GM19397 (cell line): ENCODE measurements around the gene DNM3.

Experiments
- ATAC-seq: cut with Tn5 transposase; IDR thresholded peaks from one replicate; pipeline ENCODE4 v1.9.1; 2021; ENCODE audit warnings: mild to moderate bottlenecking, moderate library complexity; ENCODE audit not compliant: unreplicated experiment

The DNM3 gene

DNA sequence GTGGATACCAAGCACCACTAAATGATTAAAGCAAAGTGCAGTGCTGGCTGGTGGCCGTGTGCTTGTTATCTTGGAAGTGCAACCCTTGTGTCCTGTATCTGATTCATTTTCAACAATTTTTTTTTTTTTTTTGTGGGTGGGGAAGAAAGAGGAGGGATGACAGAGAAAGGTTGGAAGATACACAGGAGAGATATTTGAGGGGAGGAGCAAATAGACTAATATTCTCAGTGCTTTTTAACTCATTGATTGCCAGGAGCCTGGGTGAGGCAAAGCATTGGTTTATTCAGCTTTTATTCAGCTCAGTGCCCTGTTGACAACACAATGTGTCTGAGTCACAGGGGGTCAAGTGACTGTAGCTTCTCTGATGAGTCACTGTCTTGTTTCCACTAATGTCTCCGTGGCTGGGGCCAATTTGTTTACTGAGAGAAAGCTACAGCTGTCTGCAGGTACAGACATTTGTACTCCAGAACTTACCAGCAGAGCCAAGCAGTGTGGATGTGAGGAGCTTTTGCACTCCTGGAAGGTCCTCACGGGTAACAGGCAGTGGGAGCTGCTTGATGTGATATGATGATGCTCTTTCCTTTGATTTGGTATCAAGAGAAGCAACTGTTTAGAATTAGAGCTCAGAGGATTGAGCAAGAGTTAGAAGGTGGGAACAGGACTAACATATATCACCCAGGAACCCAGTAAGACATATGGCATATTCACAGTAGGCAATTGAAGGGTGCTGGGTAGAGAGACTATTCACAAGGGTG, 23.6 kb upstream of the DNM3 start:
- ATAC-seq: no peak

DNA sequence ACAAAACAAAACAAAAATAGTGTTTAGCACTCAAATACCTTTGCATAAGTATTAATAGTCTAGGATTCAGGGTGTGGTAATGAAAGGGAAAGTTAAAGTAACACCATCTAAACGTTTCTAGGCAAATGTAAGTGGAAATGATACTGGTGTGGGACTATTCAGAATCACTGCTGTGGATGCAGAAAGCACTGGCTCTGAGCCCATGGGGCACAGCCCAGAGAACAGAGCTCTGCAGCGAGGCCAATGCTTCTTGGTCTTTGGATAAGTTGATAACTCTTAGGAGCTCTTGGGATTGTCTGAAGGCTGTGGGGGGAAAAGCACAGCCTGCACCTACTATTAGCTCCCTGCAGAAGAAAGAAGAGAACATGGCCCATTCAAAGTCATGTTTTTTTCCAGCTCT, 21.4 kb upstream of the DNM3 start:
- ATAC-seq: no peak

DNA sequence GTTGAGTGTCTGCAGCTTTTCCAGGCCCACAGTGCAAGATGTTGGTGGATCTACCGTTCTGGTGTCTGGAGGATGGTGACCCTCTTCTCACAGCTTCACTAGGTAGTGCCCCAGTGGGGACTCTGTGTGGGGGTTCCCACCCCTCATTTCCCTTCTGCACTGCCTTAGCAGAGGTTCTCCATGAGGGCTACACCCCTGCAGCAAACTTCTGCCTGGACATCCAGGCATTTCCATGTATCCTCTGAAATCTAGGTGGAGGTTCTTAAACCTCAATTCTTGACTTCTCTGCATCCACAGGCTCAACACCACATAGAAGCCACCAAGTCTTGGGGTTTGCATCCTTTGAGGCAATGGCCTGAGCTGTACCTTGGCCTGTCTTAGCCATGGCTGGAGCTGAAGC, 14.3 kb upstream of the DNM3 start:
- no peak for ATAC-seq

DNA sequence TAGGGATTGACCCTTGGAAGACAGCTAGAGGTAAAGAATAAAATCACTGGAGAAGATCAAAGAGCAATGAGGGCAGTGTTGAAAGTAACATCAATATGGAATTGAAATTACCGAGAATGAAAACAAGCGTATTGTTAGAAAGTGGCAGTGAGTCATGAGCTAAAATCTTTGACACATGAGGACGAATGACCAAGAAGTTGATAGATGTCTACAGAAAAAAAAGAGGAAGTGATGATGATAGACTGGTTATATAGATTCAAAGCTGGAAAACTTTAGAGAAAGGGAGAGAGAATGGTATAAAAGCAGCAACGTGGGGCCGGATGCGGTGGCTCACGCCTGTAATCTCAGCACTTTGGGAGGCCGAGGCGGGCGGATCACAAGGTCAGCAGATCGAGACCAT, 12.5 kb upstream of the DNM3 start:
- ATAC-seq: no peak

DNA sequence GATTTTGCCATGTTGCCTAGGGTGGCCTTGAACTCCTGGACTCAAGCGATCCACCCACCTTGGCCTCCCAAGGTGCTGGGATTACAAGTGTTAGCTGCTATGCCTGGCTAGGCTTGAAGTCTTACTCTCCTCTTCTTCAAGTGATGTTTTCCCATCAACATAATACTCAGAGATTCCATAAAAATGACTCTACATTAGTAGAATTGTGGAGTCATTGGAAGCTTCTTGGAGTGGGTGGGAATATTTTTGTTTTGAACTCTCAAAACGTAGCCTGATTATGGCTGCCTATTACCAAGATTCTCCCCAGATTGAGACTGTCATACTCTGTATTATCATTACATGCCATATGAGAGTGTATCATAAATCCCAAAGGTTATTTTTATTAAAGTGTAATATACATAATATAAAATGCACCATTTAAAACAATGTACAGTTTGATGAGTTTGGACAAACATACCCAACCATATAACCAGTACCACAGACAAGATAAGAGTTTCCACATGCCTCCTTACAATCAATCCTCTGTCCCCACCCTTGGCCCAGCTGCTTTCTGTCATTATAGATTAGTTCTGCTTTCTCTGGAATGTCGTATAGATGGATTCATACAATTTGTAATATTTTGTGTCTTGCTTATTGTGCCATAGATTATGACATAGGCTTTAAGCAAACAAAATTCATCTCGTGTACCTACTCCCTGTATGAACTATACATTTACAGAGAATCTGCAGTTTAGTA, 8.0 kb upstream of the DNM3 start:
- ATAC-seq: no peak

DNA sequence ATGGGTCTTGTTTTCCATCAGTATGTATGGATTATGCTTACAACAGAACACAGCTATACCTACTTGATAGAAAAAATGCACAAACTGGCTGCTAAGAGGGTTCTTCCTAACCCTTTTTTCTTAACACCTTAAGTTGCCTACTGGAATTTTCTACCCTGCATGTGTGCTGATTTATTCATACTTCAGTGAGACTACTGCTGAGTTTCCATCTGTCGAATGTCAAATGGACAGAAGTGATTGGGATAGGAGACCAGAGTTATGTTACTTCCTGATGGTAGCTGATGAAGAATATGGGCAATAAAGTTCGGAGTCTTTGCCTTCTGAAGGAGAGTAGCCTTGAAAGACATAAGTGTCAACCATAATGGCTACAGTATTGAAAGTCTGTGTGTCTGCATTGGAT, 6.5 kb upstream of the DNM3 start:
- no peak for ATAC-seq

DNA sequence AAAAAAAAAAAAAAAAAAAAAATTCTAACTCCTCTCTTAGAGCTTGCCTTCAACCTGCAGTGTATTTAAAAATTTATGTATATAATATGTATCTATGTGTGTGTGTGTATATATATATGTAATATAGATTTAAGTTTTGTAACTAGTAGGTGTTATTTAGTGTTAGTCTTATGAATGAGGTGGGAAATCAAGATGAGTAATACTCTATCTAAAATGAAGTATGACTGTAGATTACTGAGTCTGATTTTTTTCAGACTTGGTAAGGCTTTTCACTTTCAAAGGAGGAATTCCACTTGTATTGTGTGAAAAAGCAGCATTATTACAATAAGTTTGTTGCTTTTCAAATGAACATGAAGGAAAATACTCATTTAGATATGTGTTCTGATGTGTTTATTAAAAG, 5.4 kb upstream of the DNM3 start:
- ATAC-seq: no peak

DNA sequence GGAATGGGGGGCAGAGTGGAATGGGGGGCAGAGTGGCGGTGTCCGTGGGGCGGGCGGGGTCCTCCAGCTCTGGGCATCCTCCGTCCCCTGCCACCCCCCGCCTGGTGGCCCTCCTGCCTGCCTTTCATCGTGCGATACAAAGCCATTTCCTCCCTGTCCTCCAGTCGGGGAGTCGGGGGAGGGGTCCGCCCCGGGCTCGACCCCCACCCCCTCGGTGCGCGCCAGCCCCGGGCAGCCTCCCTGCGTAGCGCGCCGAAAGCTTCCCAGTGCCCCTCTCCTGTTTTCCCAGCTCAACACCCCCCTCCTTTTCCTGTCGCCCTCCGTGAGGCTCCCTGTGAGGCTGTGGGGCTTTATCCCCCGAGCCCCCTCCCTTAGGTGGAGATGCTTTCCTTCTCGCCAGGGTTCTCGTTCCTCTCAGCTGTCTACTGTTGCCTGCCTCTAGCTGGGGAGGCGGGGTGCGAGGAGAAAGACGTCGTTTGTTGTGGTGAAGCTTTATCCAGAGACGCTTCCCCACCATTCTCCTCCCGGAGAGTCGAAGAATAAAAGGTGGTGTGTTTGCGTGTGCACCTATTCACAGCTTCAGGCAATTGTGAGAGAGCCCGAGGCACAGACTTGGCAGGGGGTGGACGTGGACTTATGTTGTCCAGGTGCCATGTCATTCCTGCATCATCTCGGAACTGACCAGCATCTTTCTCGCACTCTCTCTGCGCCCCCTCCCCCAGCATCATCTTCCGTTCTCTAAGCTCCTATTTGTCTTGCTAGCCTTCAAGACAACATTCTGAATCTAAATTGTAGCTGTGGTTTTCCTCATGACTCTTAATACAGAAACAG, 848 bp downstream of the DNM3 start:
- no peak for ATAC-seq

DNA sequence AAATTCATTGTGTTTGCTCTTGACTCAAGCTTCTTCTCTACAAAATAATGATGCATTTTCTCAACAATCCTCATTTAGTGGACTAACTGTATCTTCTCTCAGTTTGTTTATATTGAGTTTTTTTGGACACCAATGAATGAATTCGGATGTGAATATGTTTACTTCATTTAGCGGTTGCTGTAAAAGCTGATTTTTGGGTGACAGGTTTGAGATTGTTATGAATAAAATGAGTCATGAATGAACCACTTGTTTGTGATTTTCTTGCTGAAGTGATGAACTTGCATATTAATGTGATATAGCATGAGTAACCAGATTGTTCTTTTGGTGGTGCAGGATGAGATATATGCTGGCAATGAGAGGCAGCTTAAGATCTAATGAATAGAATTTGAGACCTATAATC, 3.1 kb downstream of the DNM3 start:
- ATAC-seq: no peak

DNA sequence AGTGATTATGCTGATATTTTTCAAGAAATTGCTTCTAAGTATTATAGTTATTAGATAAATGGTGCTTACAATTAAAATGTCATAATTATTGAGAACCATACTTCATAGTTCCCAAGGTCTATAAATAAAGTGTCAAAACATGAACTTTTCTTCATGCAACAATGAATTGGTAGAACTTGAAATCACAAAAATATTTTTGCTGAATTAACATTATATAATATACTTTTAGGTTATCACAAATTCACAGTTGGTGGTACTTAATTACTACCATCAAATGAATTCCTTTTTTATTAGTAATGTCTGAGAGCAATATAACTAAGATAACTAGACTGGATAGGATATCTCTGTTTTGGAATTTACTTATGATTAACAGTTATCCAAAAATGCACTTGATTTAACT, 4.7 kb downstream of the DNM3 start:
- ATAC-seq: no peak

DNA sequence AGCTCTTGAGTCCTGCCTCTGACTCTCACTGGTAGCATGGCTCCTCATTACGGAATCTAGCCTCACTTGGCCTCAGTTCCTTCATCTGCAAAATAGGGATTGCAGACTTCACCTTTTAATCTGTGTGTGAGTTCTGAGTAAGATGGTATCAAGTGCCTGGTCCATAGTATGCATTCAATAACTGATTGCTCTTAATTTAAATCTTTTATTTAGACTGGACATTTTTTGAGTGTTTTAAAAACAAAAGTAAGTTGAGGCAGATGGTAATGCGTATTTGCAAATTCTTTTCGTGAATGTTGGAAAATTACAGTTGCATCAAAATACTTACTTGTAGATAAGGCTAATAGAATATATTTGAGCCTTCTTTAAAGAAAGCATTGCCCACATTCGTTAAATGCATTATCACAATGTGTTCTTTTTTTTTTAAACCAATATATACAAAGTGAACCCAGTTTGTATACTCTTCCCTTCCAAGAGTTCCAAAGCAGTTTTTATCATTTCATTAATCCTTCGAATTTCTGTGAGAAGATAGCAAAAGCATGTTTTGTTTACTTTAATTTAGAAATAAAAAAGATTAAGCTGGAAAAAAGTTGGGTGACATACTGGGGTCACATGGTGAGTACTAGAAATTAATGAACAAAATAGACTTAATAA, 8.1 kb downstream of the DNM3 start:
- ATAC-seq: no peak

DNA sequence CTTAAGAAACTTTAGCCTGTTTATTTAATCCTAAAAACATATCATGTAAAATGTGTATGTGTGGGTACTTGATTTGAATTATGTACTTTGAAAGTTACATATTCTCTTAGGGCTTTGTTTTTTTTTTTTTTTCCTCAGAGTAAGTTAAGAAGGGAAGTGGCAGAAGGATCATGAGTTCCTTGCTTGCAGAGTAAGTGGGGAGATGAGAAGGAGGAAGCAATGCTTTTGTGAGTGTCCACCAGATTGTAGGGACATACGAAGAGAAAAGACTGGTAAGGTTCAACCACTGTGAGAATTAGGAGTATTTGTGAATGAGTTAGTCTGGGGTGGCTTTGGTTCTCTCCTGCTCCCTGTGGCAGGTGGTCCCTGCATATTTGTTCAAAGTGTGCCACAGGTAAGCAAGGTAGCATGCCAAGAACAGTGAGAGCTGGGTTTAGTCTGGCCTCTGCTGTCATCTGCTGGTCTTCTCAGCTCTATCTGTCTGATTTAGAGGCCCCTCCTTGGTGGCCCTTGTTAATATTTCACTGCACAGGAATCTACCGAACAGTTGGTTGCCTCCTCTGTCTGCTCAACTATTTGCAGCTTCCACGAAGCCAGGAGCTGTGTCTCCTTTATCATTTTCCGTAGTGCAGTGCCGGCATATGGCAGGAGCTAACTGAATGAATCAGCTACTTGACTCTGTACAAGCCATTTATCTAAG, 9.5 kb downstream of the DNM3 start:
- ATAC-seq: no peak

DNA sequence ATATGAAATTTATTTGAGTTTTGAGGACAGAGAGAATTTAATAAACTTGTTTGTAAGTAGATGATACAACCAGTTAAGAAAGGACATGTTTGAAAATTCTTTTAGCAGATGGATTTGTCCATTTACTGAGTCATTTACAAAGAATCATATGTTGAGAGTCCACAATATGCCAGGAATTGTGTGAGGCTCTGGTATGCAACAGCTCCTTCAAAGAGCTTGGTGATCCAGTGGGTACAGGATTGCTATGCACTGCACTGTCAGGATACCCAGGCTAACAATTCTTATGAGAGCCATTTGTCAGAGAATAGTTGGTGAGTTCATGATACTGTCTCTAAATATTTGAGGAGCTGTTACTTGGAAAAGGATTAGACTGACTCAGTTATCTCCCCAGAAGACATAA, 11.0 kb downstream of the DNM3 start:
- ATAC-seq: no peak

DNA sequence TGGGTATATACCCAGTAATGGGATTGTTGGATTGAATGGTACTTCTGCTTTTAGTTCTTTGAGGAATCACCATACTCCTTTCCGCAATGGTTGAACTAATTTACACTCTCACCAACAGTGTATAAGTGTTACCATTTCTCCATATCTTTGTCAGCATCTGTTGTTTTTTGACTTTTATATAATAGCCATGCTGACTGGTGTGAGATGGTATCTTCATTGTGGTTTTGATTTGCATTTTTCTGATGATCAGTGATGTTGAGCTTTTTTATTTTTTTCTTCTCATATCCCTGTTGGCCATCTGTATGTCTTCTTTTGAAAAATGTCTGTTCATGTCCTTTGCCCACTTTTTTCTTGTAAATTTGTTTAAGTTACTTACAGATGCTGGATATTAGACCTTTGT, 14.1 kb downstream of the DNM3 start:
- no peak for ATAC-seq

DNA sequence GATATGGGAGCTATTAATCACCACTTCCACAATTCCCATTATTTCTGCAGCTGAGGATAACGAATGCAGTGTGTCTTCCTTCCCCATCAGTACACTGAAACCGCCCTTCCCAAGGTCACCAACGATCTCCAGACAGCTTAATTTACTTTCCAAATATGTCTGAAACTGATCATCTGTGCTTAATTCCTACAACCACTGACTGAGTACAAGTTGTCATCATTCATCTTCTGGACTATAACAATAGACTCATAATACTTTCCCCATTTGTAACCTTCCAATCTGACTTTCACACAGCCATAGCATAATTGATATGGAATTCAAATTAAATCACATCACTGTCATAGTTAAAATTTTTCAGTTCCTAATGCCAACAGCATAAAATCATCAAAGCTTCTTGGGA, 17.4 kb downstream of the DNM3 start:
- no peak for ATAC-seq

DNA sequence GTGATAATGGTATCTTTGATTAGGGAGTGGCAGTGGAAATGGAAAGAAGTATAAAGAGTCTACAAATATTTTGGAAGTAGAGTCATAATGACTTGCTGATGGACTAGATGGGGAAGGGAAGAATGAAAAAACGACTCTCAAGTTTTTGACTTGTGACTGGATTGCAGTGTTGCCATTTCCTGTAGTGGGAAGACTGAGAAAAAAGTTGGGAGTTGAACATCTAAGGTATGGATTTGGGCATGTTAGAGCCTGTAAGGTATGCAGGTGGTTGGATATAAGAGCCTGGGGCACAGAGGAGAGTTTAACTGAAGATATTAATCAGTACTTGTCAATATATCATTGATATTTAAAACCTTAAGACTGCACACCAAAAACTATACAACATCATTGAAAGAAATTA, 19.4 kb downstream of the DNM3 start:
- ATAC-seq: no peak

DNA sequence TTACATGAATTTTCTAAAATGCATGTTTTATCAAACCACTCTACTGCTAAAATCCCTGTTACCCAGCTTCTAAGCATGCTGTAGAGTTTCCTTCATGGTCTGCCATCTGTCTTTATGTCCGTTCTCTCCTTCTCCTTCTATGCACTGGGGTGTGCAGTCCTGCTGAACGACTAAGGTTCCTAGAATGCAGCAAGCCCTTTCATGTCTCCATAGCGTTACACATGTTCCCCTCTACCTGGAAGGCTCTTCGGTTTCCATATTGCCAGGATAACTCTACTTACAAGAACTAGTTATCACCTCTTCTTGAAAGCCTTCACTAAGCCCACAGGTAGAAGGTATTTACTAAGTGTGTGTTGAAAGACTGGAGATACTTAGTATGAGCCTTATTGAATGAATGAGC, 22.2 kb downstream of the DNM3 start:
- ATAC-seq: no peak

DNA sequence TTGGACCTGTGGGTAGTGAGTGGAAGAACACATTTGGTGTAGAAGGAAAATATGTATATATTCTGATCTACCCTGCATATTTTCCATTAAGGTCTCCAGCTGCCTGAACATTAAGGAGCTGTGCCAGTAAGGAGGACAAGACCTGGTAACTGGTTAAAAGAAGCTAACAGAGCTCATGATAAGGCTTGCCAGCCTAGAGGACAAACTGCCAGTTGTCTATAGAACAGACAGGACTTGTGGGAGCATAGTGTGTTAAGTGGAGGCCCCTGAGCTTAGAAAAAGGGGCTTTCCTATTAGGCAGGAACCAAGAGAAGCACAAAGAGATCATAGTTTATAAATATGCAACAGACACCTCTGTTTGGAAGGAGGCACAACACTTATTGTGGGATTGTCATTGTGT, 23.0 kb downstream of the DNM3 start:
- no peak for ATAC-seq

DNA sequence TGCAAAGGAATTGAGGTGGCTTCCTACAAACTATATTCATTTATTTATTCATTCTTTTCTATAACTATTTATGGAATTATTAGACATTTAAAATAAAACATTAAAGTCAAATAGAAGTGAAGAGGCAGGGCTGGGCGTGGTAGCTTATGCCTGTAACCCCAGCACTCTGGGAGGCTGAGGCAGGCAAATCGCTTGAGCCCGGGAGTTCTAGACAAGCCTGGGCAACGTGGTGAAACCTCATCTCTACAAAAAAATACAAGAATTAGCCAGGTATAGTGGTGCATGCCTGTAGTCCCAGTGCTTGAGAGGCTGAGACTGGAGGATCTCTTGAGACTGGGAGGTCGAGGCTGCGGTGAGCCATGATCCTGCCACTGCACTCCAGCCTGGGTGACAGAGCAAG, 23.8 kb downstream of the DNM3 start:
- ATAC-seq: no peak

DNA sequence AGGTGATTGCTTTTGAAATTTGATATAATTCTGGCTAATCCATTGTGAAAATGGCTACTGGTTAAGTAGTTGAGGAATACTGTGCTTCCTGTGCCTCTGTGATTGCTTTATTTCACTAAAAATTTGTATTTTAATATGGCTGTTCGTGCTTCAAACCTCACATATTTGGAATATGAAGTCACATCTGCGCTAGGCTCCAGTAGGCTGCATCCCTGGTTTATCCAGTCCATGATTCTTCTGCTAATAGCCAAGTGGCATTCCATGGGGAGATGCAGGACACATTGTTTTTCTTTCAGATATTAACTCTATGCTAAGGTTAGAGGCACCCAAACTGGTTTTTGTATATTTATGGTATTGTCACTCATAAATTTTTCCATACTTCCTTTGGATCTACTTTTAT, 25.9 kb downstream of the DNM3 start:
- ATAC-seq: no peak
